GM23338 (cell line): ENCODE measurements around the gene TBC1D9B. TPM values are rescaled to one million over a fixed set of nuclear protein-coding genes. Genes with fewer than 3 reads are reported as not detected.

Experiments
- ATAC-seq: fragments of 200-7000 bp; cut with Tn5 transposase; 3 replicates; pipeline ENCODE4 v1.9.1; 2020
- DNase-seq: peaks from one replicate; pipeline ENCODE4 v3.0.0-alpha.2; 2015; ENCODE audit warnings: low spot score
- H2AFZ ChIP-seq: fragments of 200-600 bp; sonication (generic); 2 replicates; pipeline ENCODE4 v1.8.0; 2016; ENCODE audit warnings: antibody characterized with exemption, mild to moderate bottlenecking, moderate library complexity
- H3F3A ChIP-seq: fragments of 200-600 bp; sonication (generic); replicated peaks from 2 replicates; pipeline ENCODE4 v1.8.0; 2017; ENCODE audit warnings: antibody characterized with exemption, mixed run types, low read depth
- H3K27ac ChIP-seq: fragments of 200-600 bp; sonication (generic); 2 replicates; pipeline ENCODE4 v1.6.1; 2016; ENCODE audit warnings: low read depth
- H3K27me3 ChIP-seq: fragments of 200-600 bp; sonication (generic); 2 replicates; pipeline ENCODE4 v1.8.0; 2016; ENCODE audit warnings: mild to moderate bottlenecking, mixed run types, moderate library complexity; ENCODE audit not compliant: insufficient read depth
- H3K36me3 ChIP-seq: fragments of 200-600 bp; sonication (generic); 2 replicates; pipeline ENCODE4 v1.8.0; 2016; ENCODE audit warnings: mild to moderate bottlenecking; ENCODE audit not compliant: insufficient read depth
- H3K4me1 ChIP-seq: fragments of 200-600 bp; sonication (generic); 2 replicates; pipeline ENCODE4 v1.8.0; 2016; ENCODE audit warnings: mild to moderate bottlenecking, moderate library complexity; ENCODE audit not compliant: insufficient read depth
- H3K4me2 ChIP-seq: fragments of 200-600 bp; sonication (generic); 2 replicates; pipeline ENCODE4 v1.7.1; 2017; ENCODE audit warnings: mixed run types
- H3K4me3 ChIP-seq: fragments of 200-600 bp; sonication (generic); 2 replicates; pipeline ENCODE4 v1.6.1; 2016; ENCODE audit warnings: mixed run types
- H3K79me2 ChIP-seq: fragments of 200-600 bp; sonication (generic); replicated peaks from 2 replicates; pipeline ENCODE4 v1.8.0; 2017; ENCODE audit warnings: mild to moderate bottlenecking; ENCODE audit not compliant: insufficient read depth
- H3K9me2 ChIP-seq: fragments of 200-600 bp; sonication (generic); 2 replicates; pipeline ENCODE4 v1.8.0; 2017; ENCODE audit not compliant: insufficient read depth
- H4K20me1 ChIP-seq: fragments of 200-600 bp; sonication (generic); replicated peaks from 2 replicates; pipeline ENCODE4 v1.8.0; 2017; ENCODE audit warnings: mild to moderate bottlenecking; ENCODE audit not compliant: insufficient read depth
- H3K27ac Mint-ChIP-seq: 2 replicates; pipeline ENCODE4 v1.8.0; 2020; ENCODE audit warnings: inconsistent platforms, mild to moderate bottlenecking, moderate library complexity, mixed read lengths
- H3K27me3 Mint-ChIP-seq: 3 replicates; pipeline ENCODE4 v1.8.0; 2022; ENCODE audit warnings: low read depth, mild to moderate bottlenecking, moderate library complexity, mixed read lengths, inconsistent platforms; ENCODE audit not compliant: insufficient read depth, poor library complexity
- H3K36me3 Mint-ChIP-seq: 3 replicates; pipeline ENCODE4 v1.8.0; 2021; ENCODE audit warnings: low read depth, mild to moderate bottlenecking, inconsistent platforms, moderate library complexity, mixed read lengths
- H3K4me1 Mint-ChIP-seq: 3 replicates; pipeline ENCODE4 v1.8.0; 2020; ENCODE audit warnings: mild to moderate bottlenecking, inconsistent platforms, mixed read lengths
- H3K4me3 Mint-ChIP-seq: 3 replicates; pipeline ENCODE4 v1.8.0; 2021; ENCODE audit warnings: moderate library complexity, mild to moderate bottlenecking, inconsistent platforms, mixed read lengths
- H3K9me3 Mint-ChIP-seq: 3 replicates; pipeline ENCODE4 v1.8.0; 2020; ENCODE audit warnings: moderate library complexity, mild to moderate bottlenecking, inconsistent platforms, mixed read lengths
- CREB1 ChIP-seq: fragments of 250-450 bp; sonication (Bioruptor Pico); IDR thresholded peaks from 2 replicates; pipeline ENCODE4 v1.5.0; 2020; ENCODE audit warnings: low read depth, mild to moderate bottlenecking, moderate library complexity
- CTCF ChIP-seq, 2 experiments: fragments of 200-600 bp in 1 of 2; sonication (generic) in 1 of 2; conservative IDR thresholded peaks; 2 replicates each; pipeline versions ENCODE4 v1.5.1 to v1.6.1; 2016 to 2017; ENCODE audit warnings: antibody characterized with exemption in 2 of 2, low read depth in 2 of 2, mild to moderate bottlenecking in 2 of 2, moderate library complexity in 1 of 2
- JUNB ChIP-seq: IDR thresholded peaks from one replicate; pipeline ENCODE4 v1.6.1; 2016; ENCODE audit warnings: antibody characterized with exemption; ENCODE audit not compliant: unreplicated experiment
- NANOG ChIP-seq: IDR thresholded peaks from 2 replicates; pipeline ENCODE4 v1.6.1; 2016; ENCODE audit warnings: antibody characterized with exemption, borderline replicate concordance
- POLR2AphosphoS5 ChIP-seq: IDR thresholded peaks from 2 replicates; pipeline ENCODE4 v1.6.1; 2016; ENCODE audit warnings: antibody characterized with exemption, low read depth
- STAT1 ChIP-seq: IDR thresholded peaks from one replicate; pipeline ENCODE4 v1.6.1; 2016; ENCODE audit warnings: antibody characterized with exemption; ENCODE audit not compliant: unreplicated experiment
- ZNF114 ChIP-seq: fragments of 250-450 bp; sonication (Bioruptor Pico); IDR thresholded peaks from 2 replicates; pipeline ENCODE4 v1.5.0; 2020; ENCODE audit warnings: mild to moderate bottlenecking, moderate library complexity
- ZNF331 ChIP-seq: fragments of 250-450 bp; sonication (Bioruptor Pico); IDR thresholded peaks from 2 replicates; pipeline ENCODE4 v1.5.0; 2020; ENCODE audit warnings: low read depth, mild to moderate bottlenecking, moderate library complexity
- polyA plus RNA-seq: library from polyadenylated mRNA; unstranded; fragments of >200 nt; fragmentation: Nextera tagmentation; extraction: Ambion mirVana; gene quantifications from 2 replicates; pipeline ENCODE4 v1.2.1, GENCODE V29; 2016
- total RNA-seq: library from RNA; depleted of rRNA; stranded (reverse); fragments of >200 nt; shearing (Covaris generic); gene quantifications from 2 replicates; pipeline ENCODE4 v1.2.3, GENCODE V29; 2014
- TF ChIP-seq, protein P1 (sequence below): fragments of 250-450 bp; sonication (Bioruptor Pico); IDR thresholded peaks from 2 replicates; pipeline ENCODE4 v1.5.0; 2020; ENCODE audit warnings: mild to moderate bottlenecking, moderate library complexity
- TF ChIP-seq, protein P2 (sequence below): IDR thresholded peaks from 2 replicates; pipeline ENCODE4 v1.6.1; 2016; ENCODE audit warnings: antibody characterized with exemption

Gene TBC1D9B
- total and polyA plus RNA-seq, 2 experiments from 2014 or later, result 19.0 to 38.0 TPM

DNA sequence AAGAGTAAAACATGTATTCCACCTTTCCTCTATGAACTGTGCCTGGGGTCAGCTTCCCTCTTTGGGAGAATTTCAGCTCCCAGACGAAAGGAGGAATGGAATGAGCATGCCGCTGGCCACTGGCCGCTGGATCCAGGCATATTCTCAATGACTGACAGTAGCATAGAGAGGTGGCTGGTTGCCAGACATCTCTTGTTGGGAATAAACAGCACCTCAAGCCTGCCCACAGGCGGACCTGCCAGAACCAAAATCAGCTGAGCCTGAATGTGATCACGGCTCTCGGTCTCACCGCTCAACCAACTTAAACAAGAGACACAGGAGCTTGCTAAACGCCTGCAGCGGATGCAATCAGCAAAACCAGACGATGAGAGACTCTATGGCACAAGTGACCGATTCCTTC is 20.6 kb downstream of the TBC1D9B start:
- Mint-ChIP-seq H3K4me1 (no peaks in the 10 kb centered on the region), H3K4me3 (no peak overlapping the region), H3K27ac (no peak overlapping the region), H3K27me3 (no peaks in the 10 kb centered on the region), H3K9me3 (peaks cover 35% of the 10 kb centered on the region), H3K36me3 (peaks cover 70% of the 10 kb centered on the region)
- H3K27ac ChIP-seq, result no peak overlapping the region
- no peak for TF ChIP-seq POLR2AphosphoS5
- no peak for TF ChIP-seq CTCF (conservative IDR thresholded peaks at IDR 0.05; ENCODE audit: low read depth in 2 of 2)
- TF ChIP-seq STAT1, result no peak
- H3K9me2 ChIP-seq, result 0 out of 2 replicates have a peak, but pooled peaks cover under 1% of the 10 kb centered on the region
- H3K79me2 ChIP-seq, result no peaks in the 10 kb centered on the region
- H4K20me1 ChIP-seq, result no peaks in the 10 kb centered on the region
- no peak overlapping the region for H3K4me2 ChIP-seq
- no peak overlapping the region for H2AFZ ChIP-seq
- H3K36me3 ChIP-seq, result peaks cover 24% of the 10 kb centered on the region
- ATAC-seq (no peak), DNase-seq (no peak)
- no peak overlapping the region for H3K4me3 ChIP-seq
- H3K27me3 ChIP-seq, result no peaks in the 10 kb centered on the region
- no peaks in the 10 kb centered on the region for H3K4me1 ChIP-seq
- H3F3A ChIP-seq, result no peaks in the 10 kb centered on the region

- Mint-ChIP-seq H3K27ac (no peak overlapping the region), H3K9me3 (peaks cover 38% of the 10 kb centered on the region), H3K36me3 (peaks cover 70% of the 10 kb centered on the region), H3K27me3 (no peaks in the 10 kb centered on the region), H3K4me3 (no peak overlapping the region), H3K4me1 (no peaks in the 10 kb centered on the region)
- H3K27ac ChIP-seq, result no peak overlapping the region
- H3K9me2 ChIP-seq, result 0 out of 2 replicates have a peak, but pooled peaks cover 2% of the 10 kb centered on the region
- no peaks in the 10 kb centered on the region for H3K27me3 ChIP-seq
- no peak for DNase-seq
- H3K4me2 ChIP-seq, result no peak overlapping the region
- peaks cover 24% of the 10 kb centered on the region for H3K36me3 ChIP-seq
- H3K79me2 ChIP-seq, result no peaks in the 10 kb centered on the region
- no peaks in the 10 kb centered on the region for H4K20me1 ChIP-seq
- no peak for ATAC-seq
- H3F3A ChIP-seq, result no peaks in the 10 kb centered on the region
- no peaks in the 10 kb centered on the region for H3K4me1 ChIP-seq
- H2AFZ ChIP-seq, result no peak overlapping the region
- no peak overlapping the region for H3K4me3 ChIP-seq
- TF ChIP-seq ZNF114 (CRISPR knock-in tag) (no peak), ZNF331 (no peak), NANOG (no peak), CREB1 (CRISPR knock-in tag) (no peak), JUNB (no peak), STAT1 (no peak), POLR2AphosphoS5 (no peak), CTCF (conservative IDR thresholded peaks at IDR 0.05; ENCODE audit: low read depth in 2 of 2) (no peak)
- TF ChIP-seq, protein P1, sequence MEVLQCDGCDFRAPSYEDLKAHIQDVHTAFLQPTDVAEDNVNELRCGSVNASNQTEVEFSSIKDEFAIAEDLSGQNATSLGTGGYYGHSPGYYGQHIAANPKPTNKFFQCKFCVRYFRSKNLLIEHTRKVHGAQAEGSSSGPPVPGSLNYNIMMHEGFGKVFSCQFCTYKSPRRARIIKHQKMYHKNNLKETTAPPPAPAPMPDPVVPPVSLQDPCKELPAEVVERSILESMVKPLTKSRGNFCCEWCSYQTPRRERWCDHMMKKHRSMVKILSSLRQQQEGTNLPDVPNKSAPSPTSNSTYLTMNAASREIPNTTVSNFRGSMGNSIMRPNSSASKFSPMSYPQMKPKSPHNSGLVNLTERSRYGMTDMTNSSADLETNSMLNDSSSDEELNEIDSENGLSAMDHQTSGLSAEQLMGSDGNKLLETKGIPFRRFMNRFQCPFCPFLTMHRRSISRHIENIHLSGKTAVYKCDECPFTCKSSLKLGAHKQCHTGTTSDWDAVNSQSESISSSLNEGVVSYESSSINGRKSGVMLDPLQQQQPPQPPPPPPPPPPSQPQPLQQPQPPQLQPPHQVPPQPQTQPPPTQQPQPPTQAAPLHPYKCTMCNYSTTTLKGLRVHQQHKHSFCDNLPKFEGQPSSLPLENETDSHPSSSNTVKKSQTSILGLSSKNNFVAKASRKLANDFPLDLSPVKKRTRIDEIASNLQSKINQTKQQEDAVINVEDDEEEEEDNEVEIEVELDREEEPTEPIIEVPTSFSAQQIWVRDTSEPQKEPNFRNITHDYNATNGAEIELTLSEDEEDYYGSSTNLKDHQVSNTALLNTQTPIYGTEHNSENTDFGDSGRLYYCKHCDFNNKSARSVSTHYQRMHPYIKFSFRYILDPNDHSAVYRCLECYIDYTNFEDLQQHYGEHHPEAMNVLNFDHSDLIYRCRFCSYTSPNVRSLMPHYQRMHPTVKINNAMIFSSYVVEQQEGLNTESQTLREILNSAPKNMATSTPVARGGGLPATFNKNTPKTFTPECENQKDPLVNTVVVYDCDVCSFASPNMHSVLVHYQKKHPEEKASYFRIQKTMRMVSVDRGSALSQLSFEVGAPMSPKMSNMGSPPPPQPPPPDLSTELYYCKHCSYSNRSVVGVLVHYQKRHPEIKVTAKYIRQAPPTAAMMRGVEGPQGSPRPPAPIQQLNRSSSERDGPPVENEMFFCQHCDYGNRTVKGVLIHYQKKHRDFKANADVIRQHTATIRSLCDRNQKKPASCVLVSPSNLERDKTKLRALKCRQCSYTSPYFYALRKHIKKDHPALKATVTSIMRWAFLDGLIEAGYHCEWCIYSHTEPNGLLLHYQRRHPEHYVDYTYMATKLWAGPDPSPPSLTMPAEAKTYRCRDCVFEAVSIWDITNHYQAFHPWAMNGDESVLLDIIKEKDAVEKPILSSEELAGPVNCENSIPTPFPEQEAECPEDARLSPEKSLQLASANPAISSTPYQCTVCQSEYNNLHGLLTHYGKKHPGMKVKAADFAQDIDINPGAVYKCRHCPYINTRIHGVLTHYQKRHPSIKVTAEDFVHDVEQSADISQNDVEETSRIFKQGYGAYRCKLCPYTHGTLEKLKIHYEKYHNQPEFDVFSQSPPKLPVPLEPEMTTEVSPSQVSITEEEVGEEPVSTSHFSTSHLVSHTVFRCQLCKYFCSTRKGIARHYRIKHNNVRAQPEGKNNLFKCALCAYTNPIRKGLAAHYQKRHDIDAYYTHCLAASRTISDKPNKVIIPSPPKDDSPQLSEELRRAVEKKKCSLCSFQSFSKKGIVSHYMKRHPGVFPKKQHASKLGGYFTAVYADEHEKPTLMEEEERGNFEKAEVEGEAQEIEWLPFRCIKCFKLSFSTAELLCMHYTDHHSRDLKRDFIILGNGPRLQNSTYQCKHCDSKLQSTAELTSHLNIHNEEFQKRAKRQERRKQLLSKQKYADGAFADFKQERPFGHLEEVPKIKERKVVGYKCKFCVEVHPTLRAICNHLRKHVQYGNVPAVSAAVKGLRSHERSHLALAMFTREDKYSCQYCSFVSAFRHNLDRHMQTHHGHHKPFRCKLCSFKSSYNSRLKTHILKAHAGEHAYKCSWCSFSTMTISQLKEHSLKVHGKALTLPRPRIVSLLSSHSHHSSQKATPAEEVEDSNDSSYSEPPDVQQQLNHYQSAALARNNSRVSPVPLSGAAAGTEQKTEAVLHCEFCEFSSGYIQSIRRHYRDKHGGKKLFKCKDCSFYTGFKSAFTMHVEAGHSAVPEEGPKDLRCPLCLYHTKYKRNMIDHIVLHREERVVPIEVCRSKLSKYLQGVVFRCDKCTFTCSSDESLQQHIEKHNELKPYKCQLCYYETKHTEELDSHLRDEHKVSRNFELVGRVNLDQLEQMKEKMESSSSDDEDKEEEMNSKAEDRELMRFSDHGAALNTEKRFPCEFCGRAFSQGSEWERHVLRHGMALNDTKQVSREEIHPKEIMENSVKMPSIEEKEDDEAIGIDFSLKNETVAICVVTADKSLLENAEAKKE (CRISPR knock-in tag), result no peak
- TF ChIP-seq, protein P2, sequence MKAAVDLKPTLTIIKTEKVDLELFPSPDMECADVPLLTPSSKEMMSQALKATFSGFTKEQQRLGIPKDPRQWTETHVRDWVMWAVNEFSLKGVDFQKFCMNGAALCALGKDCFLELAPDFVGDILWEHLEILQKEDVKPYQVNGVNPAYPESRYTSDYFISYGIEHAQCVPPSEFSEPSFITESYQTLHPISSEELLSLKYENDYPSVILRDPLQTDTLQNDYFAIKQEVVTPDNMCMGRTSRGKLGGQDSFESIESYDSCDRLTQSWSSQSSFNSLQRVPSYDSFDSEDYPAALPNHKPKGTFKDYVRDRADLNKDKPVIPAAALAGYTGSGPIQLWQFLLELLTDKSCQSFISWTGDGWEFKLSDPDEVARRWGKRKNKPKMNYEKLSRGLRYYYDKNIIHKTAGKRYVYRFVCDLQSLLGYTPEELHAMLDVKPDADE, result no peak
These were observed 21.3 kb downstream of the TBC1D9B start for GRCh38 chr5:179886190-179886911.
